ENCODE measurements around the gene ZNF385A. TPM values are rescaled to one million over a fixed set of nuclear protein-coding genes. Genes with fewer than 3 reads are reported as not detected.

The ZNF385A gene
- total and polyA plus RNA-seq, 11 donors, result 3.6 to 22.7 (median 6.1) TPM

DNA sequence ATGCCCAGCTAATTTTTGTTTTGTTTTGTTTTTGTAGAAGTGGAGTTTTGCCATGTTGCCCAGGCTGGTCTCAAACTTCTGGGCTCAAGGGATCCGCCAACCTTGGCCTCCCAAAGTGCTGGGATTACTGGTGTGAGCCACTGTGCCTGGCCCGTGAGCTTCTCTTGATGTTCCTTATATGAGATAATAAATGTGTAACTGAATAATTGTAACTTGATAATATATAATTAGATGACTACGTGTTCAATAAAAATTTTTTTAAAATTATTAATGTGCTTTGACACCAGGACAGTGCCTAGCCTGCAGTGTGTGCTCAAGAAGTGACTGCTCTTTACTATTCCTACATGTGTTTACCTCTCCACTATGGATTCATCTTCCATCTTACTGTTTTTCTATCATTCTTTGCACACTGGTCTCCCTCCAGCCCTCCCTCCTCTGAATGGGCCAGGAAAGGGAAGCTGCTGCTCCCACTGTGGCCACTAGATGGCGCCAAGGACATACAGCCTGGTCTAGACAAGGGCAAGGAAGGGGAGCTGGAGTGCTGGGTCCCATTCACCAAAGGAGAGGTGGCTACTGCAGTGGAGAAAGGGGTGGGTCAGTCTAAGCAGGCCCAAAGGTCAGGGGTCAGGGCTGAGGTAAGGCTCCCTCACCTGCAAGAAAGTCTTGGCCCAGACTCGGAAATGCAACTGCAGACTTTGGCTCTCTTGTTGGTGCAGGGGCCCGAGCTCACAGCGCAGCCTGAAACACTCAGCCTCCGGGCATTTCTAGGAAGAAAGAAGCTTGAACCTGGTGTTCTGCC, 14.7 kb upstream of the ZNF385A start:
- DNase-seq (peak; percentile 82 to 92 (median 85)), ATAC-seq (peak; percentile 76 to 86 (median 84))
- intact Hi-C loops (cut with DNase I), result loop anchor here in 7 of 10 donors (1.0 to 2.0 kb wide), 2 partner anchors 40 kb away; no protein-coding TSS in a partner anchor
- Histone ChIP-seq H3K4me3 (no peak overlapping the region), H3K9me3 (no peaks in the 10 kb centered on the region), H3K36me3 (peaks cover 0 to 100% (median 97%) of the 10 kb centered on the region in 9 donors), H3K27ac (peak overlapping the region in 1 of 12 donors; percentile 73), H3K27me3 (no peaks in the 10 kb centered on the region), H3K4me1 (peaks cover 0 to 20% (median 3%) of the 10 kb centered on the region in 12 donors)
- TF ChIP-seq POLR2A (IDR thresholded peaks at IDR 0.05), result no peak
- TF ChIP-seq, protein P1, sequence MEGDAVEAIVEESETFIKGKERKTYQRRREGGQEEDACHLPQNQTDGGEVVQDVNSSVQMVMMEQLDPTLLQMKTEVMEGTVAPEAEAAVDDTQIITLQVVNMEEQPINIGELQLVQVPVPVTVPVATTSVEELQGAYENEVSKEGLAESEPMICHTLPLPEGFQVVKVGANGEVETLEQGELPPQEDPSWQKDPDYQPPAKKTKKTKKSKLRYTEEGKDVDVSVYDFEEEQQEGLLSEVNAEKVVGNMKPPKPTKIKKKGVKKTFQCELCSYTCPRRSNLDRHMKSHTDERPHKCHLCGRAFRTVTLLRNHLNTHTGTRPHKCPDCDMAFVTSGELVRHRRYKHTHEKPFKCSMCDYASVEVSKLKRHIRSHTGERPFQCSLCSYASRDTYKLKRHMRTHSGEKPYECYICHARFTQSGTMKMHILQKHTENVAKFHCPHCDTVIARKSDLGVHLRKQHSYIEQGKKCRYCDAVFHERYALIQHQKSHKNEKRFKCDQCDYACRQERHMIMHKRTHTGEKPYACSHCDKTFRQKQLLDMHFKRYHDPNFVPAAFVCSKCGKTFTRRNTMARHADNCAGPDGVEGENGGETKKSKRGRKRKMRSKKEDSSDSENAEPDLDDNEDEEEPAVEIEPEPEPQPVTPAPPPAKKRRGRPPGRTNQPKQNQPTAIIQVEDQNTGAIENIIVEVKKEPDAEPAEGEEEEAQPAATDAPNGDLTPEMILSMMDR (IDR thresholded peaks at IDR 0.05), result peak; percentile 97 to 99 (median 99)
- 75 to 79% (median 78%) methylated on average over 8 of the region's 8 CpGs for WGBS, 4 donors

DNA sequence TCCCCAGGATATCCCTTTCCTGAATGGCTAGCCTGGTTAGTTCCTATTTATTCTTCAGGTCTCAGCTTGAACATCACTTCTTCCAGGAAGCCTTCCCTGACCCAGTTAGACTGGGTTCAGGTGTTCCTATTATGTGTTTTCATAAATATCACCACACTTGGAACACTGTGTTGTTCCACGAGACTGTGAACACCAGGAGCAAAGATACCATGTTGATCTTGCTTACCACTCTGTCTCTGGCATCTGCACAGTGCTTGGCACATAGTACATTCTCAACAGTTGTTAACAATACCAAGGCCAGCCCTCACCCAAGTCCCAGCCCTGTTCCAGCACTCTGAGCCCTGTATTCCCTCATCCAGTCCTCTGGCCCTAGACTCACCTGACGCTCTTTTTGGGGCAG, 13.7 kb upstream of the ZNF385A start:
- Histone ChIP-seq H3K4me3 (no peak overlapping the region), H3K27me3 (no peaks in the 10 kb centered on the region), H3K36me3 (peaks cover 0 to 98% (median 87%) of the 10 kb centered on the region in 9 donors), H3K4me1 (peaks cover 0 to 19% (median 5%) of the 10 kb centered on the region in 12 donors), H3K9me3 (no peaks in the 10 kb centered on the region), H3K27ac (peak overlapping the region in 1 of 12 donors; percentile 42)
- WGBS, 4 donors, result 80 to 100% (median 97%) methylated on average over 2 of the region's 2 CpGs
- no peak for DNase-seq
- ATAC-seq, result no peak
- TF ChIP-seq POLR2A (IDR thresholded peaks at IDR 0.05), result no peak
- TF ChIP-seq, protein P1 (IDR thresholded peaks at IDR 0.05), result no peak
- intact Hi-C loops (cut with DNase I), result loop anchor here in 1 of 10 donors (2.0 kb wide), 1 partner anchor 41 kb away; no protein-coding TSS in a partner anchor

DNA sequence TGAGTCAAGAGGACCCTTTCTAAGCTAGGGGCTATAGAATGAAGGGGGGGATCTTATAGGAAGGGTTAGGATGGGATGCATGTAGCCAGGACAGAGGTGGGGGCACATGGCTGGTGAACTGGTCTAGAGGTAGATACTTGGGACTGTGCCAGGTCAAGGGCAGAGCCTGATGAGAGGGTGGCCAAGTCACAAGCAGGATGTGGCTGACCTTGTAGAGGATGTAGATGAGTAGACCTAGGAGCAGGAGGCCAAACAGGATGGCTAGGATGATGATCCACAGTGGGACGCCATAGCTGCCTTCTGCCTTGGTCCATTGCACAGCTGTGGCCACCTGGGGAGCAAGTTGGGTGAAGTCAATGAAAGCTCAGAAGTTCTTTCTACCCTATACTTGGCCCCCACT, 12.6 kb upstream of the ZNF385A start:
- Histone ChIP-seq H3K27me3 (no peaks in the 10 kb centered on the region), H3K27ac (no peak overlapping the region), H3K36me3 (peaks cover 0 to 87% (median 77%) of the 10 kb centered on the region in 9 donors), H3K9me3 (no peaks in the 10 kb centered on the region), H3K4me1 (peaks cover 0 to 21% (median 5%) of the 10 kb centered on the region in 12 donors), H3K4me3 (no peak overlapping the region)
- DNase-seq (no peak), ATAC-seq (no peak)
- no peak for TF ChIP-seq POLR2A (IDR thresholded peaks at IDR 0.05)
- TF ChIP-seq, protein P1 (IDR thresholded peaks at IDR 0.05), result no peak
- WGBS, 4 donors, result 83 to 100% (median 91%) methylated on average over 1 of the region's 1 CpG
- intact Hi-C loops (cut with DNase I), result no loop called here

DNA sequence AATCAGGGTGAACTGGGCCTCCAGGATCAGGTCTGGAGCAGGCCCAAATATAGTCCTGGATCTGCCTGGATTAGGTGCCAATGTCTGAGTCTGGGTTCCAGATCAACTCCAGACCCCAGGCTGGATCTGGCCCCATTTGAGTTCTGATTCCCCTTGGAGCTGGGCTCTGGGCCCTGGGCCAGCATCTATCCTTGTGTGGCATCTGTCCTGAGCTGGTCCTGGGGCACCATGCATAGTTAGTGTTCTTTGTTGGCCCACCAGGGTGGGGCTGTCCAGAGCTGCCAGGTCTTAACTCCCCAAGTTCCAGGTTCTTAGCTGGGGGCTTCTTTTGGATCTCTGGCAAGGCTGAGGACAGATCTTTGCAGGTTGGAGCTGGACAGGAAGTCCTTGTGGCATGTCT, 11.0 kb upstream of the ZNF385A start:
- Histone ChIP-seq H3K36me3 (peaks cover 0 to 71% (median 61%) of the 10 kb centered on the region in 9 donors), H3K27me3 (no peaks in the 10 kb centered on the region), H3K9me3 (no peaks in the 10 kb centered on the region), H3K27ac (peak overlapping the region in 1 of 12 donors; percentile 9), H3K4me3 (no peak overlapping the region), H3K4me1 (peaks cover 0 to 35% (median 9%) of the 10 kb centered on the region in 12 donors)
- ATAC-seq (no peak), DNase-seq (no peak)
- TF ChIP-seq, protein P1 (IDR thresholded peaks at IDR 0.05), result no peak
- TF ChIP-seq POLR2A (IDR thresholded peaks at IDR 0.05), result no peak
- intact Hi-C loops (cut with DNase I), result no loop called here

Measured in heart left ventricle (tissue), 16 donors.